BLaER1 (cell line): ENCODE data around the gene ADAMTSL2.

Experiments used
- H3K27ac ChIP-seq: shearing (Covaris generic); formaldehyde crosslinking; 2 replicates; pipeline ENCODE4 v1.8.1; 2022
- H3K27me3 ChIP-seq: shearing (Covaris generic); formaldehyde crosslinking; 2 replicates; pipeline ENCODE4 v1.8.1; 2022
- H3K36me3 ChIP-seq: shearing (Covaris generic); formaldehyde crosslinking; 2 replicates; pipeline ENCODE4 v1.8.1; 2022
- H3K4me1 ChIP-seq: shearing (Covaris generic); formaldehyde crosslinking; 2 replicates; pipeline ENCODE4 v1.8.1; 2022
- H3K4me2 ChIP-seq: shearing (Covaris generic); formaldehyde crosslinking; 2 replicates; pipeline ENCODE4 v1.8.1; 2022
- H3K4me3 ChIP-seq: shearing (Covaris generic); formaldehyde crosslinking; 2 replicates; pipeline ENCODE4 v1.8.1; 2022
- H3K9ac ChIP-seq: shearing (Covaris generic); formaldehyde crosslinking; 2 replicates; pipeline ENCODE4 v1.8.1; 2022
- H3K9me3 ChIP-seq: shearing (Covaris generic); formaldehyde crosslinking; 2 replicates; pipeline ENCODE4 v1.8.1; 2022
- H4K20me1 ChIP-seq: shearing (Covaris generic); formaldehyde crosslinking; 2 replicates; pipeline ENCODE4 v1.8.1; 2022
- Cebpa-rat ChIP-seq: shearing (Covaris generic); IDR thresholded peaks from 2 replicates; pipeline ENCODE4 v1.8.1; 2022

Gene ADAMTSL2

DNA sequence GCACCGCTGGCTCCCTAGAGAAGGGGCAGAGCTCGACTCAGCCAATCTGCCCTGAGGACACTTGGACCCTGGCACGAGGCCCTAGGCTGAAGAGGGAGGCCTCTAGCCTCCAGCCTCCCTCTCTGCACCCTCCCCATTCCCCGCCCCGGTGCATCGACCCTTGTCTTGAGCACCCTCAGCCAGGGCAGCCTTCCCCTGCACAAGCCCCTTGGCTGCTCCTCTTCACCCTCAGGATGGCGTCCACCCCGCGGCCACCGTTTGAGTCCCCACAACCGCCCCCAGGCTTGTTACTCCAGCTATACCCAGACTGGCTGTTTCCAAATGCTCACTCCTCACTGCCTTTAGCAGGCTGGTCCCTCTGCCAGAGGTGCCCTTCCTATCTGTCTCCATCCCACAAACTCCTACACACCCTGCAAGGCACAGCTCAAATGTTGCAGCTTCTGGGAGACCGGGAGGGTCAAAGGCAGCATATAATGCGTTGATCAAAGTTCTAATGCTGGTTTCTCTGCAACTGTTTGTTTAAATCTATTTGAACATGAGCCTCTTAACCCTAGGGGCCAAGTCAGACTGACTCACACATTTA lies 81.2 kb downstream of the ADAMTSL2 start:
- Histone ChIP-seq H3K36me3 (no peaks in the 10 kb centered on the region), H3K27ac (no peak overlapping the region), H3K4me3 (no peak overlapping the region), H3K9ac (no peak overlapping the region), H3K27me3 (peaks cover 12% of the 10 kb centered on the region; the same call in 1 of the 2 replicates), H3K4me2 (no peak overlapping the region), H3K4me1 (peaks cover 34% of the 10 kb centered on the region), H3K9me3 (no peaks in the 10 kb centered on the region), H4K20me1 (no peaks in the 10 kb centered on the region)
- TF ChIP-seq Cebpa-rat, result no peak

DNA sequence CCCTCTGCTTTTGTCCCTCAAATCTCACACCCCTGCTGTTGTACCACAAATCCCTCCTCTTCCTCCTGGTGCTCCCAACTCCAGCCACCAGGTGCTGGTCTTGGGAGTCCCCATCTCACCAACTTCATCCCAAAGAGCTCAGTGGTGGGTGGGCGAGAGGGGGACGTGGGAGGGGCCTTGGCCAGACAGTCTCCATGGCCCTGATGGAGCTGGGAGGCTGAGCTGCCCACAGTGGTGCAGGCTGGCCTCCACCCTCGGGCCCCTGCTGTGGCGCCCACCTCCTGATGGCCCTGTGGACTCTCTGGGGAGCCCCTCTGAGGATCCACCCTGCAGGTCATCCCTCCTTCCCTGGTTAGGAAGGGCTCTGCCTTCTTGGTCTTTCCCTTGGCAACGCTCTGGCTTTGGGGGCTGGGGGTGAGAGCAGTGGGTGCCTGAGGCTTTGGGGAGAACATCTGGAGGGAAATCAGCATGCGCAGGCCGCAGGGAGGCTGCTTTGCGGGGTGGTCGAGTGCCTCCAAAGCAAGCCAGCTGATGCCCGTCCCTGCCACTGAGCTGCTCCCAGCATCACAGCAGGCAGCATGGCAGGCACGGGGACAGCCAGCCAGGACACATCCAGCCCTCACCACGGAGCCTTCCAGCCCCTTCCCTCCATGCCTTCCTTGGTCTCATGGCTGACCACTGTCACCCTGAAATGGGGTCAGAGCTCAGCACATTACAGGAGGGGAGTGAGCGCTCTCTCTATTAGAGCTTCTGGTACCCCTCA lies 82.3 kb downstream of the ADAMTSL2 start:
- H3K4me1 ChIP-seq, result peaks cover 41% of the 10 kb centered on the region
- H3K4me3 ChIP-seq, result no peak overlapping the region
- H3K27me3 ChIP-seq, result peaks cover 7% of the 10 kb centered on the region; the same call in 1 of the 2 replicates

DNA sequence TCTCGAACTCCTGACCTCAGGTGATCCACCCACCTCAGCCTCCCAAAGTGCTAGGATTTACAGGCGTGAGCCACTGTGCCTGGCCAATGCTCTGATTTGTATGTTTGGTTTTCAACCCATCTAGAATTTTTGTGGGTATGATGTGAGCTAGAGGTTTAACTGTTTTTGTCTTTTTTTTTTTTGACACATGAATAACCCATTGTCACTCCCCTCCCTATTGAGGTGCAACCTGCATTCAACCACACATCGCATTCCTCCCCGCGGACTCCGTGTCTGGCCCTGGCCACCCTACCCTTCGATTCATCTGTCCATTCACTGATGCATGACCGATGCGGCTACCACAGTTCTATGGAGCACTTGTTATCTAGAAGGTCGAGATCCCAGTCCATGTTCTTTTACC lies 84.2 kb downstream of the ADAMTSL2 start:
- H3K27me3 ChIP-seq, result 0 out of 2 replicates have a peak, but pooled peaks cover 4% of the 10 kb centered on the region
- no peak for TF ChIP-seq Cebpa-rat

More for the DNA sequence above, 82.3 kb downstream of the ADAMTSL2 start:
- Histone ChIP-seq H3K36me3 (no peaks in the 10 kb centered on the region), H3K27ac (no peak overlapping the region), H4K20me1 (no peaks in the 10 kb centered on the region), H3K4me2 (no peak overlapping the region), H3K9ac (no peak overlapping the region), H3K9me3 (no peaks in the 10 kb centered on the region)
- no peak for TF ChIP-seq Cebpa-rat

DNA sequence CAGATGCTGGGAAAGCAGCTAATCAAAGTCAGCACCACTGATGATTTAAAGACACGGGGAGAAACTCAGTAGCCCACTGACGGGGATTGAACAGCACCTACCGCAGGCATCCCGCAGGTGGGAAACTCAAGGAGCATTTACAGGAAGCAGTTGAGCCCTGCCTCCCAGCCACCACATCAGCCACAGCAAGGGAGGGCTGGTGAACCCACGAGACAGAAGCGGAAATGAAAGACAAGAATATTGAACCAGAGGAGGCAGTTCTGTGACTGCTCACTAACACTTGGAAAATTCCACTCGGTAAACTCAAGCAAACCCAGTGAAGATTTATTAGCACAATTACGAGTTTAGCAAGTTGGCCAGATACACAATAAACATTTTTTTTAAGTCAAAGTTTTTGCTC lies 85.3 kb downstream of the ADAMTSL2 start:
- H4K20me1 ChIP-seq, result no peaks in the 10 kb centered on the region

More for the DNA sequence above, 84.2 kb downstream of the ADAMTSL2 start:
- no peak overlapping the region for H3K9ac ChIP-seq
- no peak overlapping the region for H3K4me3 ChIP-seq
- H3K36me3 ChIP-seq, result no peaks in the 10 kb centered on the region
- no peak overlapping the region for H3K27ac ChIP-seq
- H4K20me1 ChIP-seq, result no peaks in the 10 kb centered on the region
- peaks cover 41% of the 10 kb centered on the region for H3K4me1 ChIP-seq
- H3K4me2 ChIP-seq, result peak overlapping the region; percentile 72; the same call in 1 of the 2 replicates
- no peaks in the 10 kb centered on the region for H3K9me3 ChIP-seq

DNA sequence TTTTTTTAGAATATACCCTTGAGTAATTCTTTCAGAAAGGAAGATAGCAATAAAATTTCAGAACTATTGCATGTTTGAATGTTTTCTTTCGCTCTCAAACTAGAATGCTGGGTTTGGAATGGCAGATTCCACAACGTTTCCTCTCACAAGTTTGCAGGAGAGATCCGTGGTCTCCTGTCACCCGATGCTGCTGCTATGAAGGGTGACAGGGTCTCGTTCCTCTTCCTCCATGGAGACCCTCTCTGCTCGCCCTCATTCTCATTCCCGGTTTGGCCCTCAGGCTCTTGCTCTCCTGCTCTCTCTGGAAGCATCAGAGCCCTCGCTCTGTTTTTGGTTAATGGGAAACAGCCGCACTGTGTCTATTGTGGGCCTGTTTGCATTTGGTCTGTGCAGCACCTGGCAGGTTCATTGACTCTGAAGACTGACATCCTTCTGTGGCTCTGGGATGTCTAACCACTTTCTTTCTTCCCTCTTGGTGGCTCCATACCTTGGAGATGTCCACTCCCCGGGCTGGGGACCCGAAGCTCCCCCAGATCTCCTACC lies 87.3 kb downstream of the ADAMTSL2 start:
- Histone ChIP-seq H4K20me1 (no peaks in the 10 kb centered on the region), H3K9me3 (peaks cover 26% of the 10 kb centered on the region), H3K27ac (no peak overlapping the region), H3K4me1 (peaks cover 41% of the 10 kb centered on the region), H3K4me2 (no peak overlapping the region), H3K9ac (no peak overlapping the region), H3K4me3 (no peak overlapping the region), H3K36me3 (no peaks in the 10 kb centered on the region), H3K27me3 (no peaks in the 10 kb centered on the region)
- TF ChIP-seq Cebpa-rat, result no peak

More for the DNA sequence above, 85.3 kb downstream of the ADAMTSL2 start:
- H3K4me3 ChIP-seq, result no peak overlapping the region
- peaks cover 6% of the 10 kb centered on the region; the same call in 1 of the 2 replicates for H3K9me3 ChIP-seq
- H3K9ac ChIP-seq, result no peak overlapping the region
- H3K36me3 ChIP-seq, result no peaks in the 10 kb centered on the region
- no peak overlapping the region for H3K27ac ChIP-seq
- H3K27me3 ChIP-seq, result no peaks in the 10 kb centered on the region
- H3K4me1 ChIP-seq, result peaks cover 41% of the 10 kb centered on the region
- no peak for TF ChIP-seq Cebpa-rat
- peak overlapping the region; percentile 72 for H3K4me2 ChIP-seq

DNA sequence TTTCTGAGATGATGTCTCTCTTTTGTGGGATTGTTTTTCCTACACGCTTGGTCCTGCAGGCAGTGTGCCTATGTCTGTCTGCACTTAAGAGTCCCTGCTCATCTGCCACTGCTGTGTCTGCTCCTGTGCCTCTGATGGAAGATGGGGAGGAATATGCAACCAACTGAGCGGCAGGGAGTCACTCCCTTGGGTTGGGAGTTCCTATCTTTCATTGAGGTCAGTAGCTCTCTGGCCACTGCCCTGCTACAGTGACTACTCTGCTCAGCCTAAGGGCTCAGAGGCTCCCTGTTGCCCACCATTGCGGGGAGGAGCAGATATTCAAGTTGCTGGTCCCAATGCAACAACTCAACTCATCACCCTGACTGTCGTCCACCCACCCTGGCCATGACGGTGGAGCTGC lies 88.1 kb downstream of the ADAMTSL2 start:
- Histone ChIP-seq H3K27ac (no peak overlapping the region), H3K9me3 (peaks cover 34% of the 10 kb centered on the region), H3K36me3 (no peaks in the 10 kb centered on the region), H4K20me1 (no peaks in the 10 kb centered on the region), H3K9ac (no peak overlapping the region), H3K4me2 (no peak overlapping the region), H3K27me3 (no peaks in the 10 kb centered on the region), H3K4me3 (no peak overlapping the region), H3K4me1 (peaks cover 37% of the 10 kb centered on the region)
- no peak for TF ChIP-seq Cebpa-rat
